HG03060 (cell line): Measurements from ENCODE around the gene PCNA.

Experiments used
- ATAC-seq: cut with Tn5 transposase; IDR thresholded peaks from one replicate; pipeline ENCODE4 v1.9.1; 2021; ENCODE audit warnings: low read depth, moderate number of reproducible peaks; ENCODE audit not compliant: unreplicated experiment

Gene PCNA

DNA sequence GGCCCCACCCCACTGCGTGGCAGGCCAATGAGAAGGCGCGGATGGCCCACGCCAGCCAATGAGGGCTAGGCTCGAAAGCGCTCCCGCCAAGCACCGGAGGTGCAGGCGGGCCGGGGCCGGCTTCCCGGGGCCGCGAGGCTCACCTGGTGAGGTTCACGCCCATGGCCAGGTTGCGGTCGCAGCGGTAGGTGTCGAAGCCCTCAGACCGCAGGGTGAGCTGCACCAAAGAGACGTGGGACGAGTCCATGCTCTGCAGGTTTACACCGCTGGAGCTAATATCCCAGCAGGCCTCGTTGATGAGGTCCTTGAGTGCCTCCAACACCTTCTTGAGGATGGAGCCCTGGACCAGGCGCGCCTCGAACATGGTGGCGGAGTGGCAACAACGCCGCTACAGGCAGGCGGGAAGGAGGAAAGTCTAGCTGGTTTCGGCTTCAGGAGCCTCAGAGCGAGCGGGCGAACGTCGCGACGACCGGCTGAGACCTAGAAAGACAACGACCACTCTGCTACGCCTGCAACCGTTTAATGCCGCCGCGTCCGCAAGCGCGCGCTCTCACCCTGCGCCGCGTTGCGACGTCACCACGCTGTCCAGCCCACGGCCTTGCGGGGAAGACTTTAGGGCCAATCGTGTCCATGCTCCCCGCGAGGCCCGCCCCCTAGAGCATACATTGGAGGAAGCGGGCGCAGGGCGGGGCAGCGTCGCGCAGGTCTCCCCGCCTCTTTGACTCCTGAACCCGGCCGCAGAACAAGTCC, at the start of gene PCNA:
TSS of gene PCNA (minus strand) at position 524 of the 750 bp plus-strand sequence. CDS start at position 364, 160 bp downstream.
- peak; percentile 72 for ATAC-seq

GRCh38 chr20:5168651-5169396, 49.1 kb upstream of the PCNA start:
- ATAC-seq = no peak

GRCh38 chr20:5164645-5165625, 45.2 kb upstream of the PCNA start:
- ATAC-seq = no peak

- no peak for ATAC-seq
Measured at GRCh38 chr20:5161536-5162164, 41.9 kb upstream of the PCNA start.

DNA sequence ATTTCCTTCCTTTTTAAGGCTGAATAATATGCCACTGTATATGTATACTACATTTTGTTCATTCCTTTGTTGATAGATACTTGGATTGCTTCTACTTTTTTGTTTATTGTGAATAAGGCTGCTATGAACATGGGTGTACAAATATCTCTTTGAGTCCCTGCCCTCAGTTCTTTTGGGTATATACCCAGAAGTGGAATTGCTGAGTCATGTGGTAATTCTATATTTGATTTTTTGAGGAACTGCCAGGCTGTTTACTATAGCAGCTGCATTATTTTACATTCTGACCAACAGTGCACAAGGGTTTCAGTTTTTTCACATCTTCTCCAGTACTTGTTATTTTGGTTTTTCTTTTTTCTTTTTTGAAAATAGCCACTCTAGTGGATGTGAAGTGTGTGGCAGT, 41.1 kb upstream of the PCNA start:
- no peak for ATAC-seq

DNA sequence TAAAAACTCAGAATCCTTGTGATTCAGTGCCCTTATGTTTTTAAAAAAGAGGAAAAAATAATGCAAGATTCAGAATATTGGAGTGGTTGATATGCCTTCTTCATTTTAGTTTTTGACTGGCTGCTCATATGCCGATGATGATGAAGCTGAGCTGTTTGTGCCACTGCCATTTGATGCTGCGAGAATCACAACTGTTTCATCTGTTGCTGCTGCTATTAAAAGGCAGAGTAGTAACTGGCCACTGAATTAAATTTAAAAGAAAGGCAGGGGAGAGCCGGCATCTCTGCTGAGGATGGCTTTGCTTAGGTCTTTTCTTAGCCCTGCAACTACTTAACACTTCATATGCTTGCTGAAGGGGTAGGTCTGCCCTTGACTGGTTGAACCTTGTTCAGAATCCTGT, 40.2 kb upstream of the PCNA start:
- no peak for ATAC-seq

- ATAC-seq = no peak
Measured at GRCh38 chr20:5156675-5157448, 37.1 kb upstream of the PCNA start.

GRCh38 chr20:5155404-5155803, 35.6 kb upstream of the PCNA start:
- no peak for ATAC-seq

- no peak for ATAC-seq
Measured at GRCh38 chr20:5154543-5154925, 34.8 kb upstream of the PCNA start.

DNA sequence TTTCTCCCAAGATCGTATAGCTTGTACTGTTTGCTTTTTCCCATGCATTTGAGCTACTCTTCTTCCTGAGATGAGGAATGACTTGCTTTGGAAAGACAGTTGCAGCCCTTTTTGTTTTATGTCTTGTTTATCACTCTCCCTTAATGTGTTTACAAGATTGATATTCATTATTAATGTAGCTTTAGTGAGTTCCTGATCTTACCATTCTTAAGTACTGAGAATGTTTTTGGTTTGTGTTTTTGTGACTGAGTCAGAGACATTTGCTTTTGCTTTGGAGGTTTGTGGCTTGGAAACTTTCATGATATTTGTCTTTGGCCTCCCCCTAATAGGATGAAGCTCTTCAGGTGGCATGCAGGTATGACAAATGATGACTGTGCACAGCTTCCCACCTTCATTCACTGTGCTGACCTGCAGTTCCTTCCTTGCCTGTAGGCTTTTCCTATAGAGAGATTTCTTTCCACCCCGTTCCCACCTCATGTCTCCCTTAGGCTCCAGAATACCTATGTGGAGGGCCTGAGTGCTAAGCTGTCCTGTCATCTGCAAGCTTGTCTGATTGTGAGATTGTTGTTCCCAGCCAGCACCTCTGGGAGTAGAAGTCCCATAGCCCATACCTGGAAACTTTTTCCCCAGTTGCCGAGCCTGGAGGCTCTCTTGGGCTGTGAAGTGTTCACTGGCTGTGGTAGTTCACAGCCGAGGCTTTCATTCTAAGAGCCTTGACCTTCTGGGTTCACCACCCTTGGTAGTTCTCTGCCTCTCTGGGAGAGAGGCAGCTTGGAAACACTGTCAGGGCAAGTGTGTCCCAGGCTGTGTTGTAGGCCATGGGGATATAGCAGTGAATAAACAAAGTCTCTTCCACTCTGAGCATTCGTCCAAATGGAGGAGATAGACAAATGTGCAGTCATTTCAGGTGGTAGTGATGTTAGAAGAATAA, 34.1 kb upstream of the PCNA start:
- ATAC-seq = no peak

- ATAC-seq = no peak
Measured at GRCh38 chr20:5153152-5153467, 33.4 kb upstream of the PCNA start.

GRCh38 chr20:5150226-5151076, 30.7 kb upstream of the PCNA start:
- ATAC-seq = no peak

GRCh38 chr20:5149892-5150225, 30.1 kb upstream of the PCNA start:
- no peak for ATAC-seq

- ATAC-seq = no peak
Measured at GRCh38 chr20:5148581-5148980, 28.8 kb upstream of the PCNA start.

- ATAC-seq = no peak
Measured at GRCh38 chr20:5146871-5147592, 27.3 kb upstream of the PCNA start.

GRCh38 chr20:5146099-5146668, 26.4 kb upstream of the PCNA start:
- ATAC-seq = no peak
